SIG-M5 (cell line): ENCODE results near the gene EBI3.
"Not testable (repeated sequence)": the region's sequence is repeated elsewhere in the genome, so short reads cannot be mapped to it uniquely, and the experiment has no call there.

Source experiments
- DNase-seq: peaks from one replicate; lab custom pipeline; 2025; lab: John Stamatoyannopoulos, UW

EBI3 gene

GRCh38 chr19:4234862-4235201, 5.5 kb downstream of the EBI3 start:
- DNase-seq, result no peak

- not testable (repeated sequence) for DNase-seq
Observed at GRCh38 chr19:4237510-4237909, 8.2 kb downstream of the EBI3 start.

- DNase-seq, result no peak
Observed at GRCh38 chr19:4238831-4239230, 9.5 kb downstream of the EBI3 start.

GRCh38 chr19:4241824-4242430, 12.6 kb downstream of the EBI3 start:
- DNase-seq, result no peak

GRCh38 chr19:4245938-4246337, 16.6 kb downstream of the EBI3 start:
- DNase-seq, result not testable (repeated sequence)

GRCh38 chr19:4246767-4247593, 17.7 kb downstream of the EBI3 start, which contains the start of gene YJU2:
YJU2 (plus strand) TSS chr19:4247080; CDS start chr19:4247147, 67 bp downstream.
- DNase-seq, result peak; percentile 92

- DNase-seq, result no peak
Observed at GRCh38 chr19:4256563-4256962, 27.2 kb downstream of the EBI3 start.

GRCh38 chr19:4257025-4257424, 27.7 kb downstream of the EBI3 start:
- no peak for DNase-seq

- no peak for DNase-seq
Observed at GRCh38 chr19:4258181-4258580, 28.9 kb downstream of the EBI3 start.

GRCh38 chr19:4260613-4261191, 31.4 kb downstream of the EBI3 start:
- DNase-seq, result no peak

GRCh38 chr19:4264812-4265211, 35.5 kb downstream of the EBI3 start:
- no peak for DNase-seq

GRCh38 chr19:4266253-4267000, 37.1 kb downstream of the EBI3 start:
- no peak for DNase-seq

- no peak for DNase-seq
Observed at GRCh38 chr19:4267101-4267900, 38.0 kb downstream of the EBI3 start.

- no peak for DNase-seq
Observed at GRCh38 chr19:4267901-4268815, 38.8 kb downstream of the EBI3 start.

GRCh38 chr19:4268816-4269430, 39.6 kb downstream of the EBI3 start:
- no peak for DNase-seq

- DNase-seq, result no peak
Observed at GRCh38 chr19:4272894-4273293, 43.6 kb downstream of the EBI3 start.

- not testable (repeated sequence) for DNase-seq
Observed at GRCh38 chr19:4274321-4274686, 45.0 kb downstream of the EBI3 start.

GRCh38 chr19:4277191-4277696, 47.9 kb downstream of the EBI3 start:
- no peak for DNase-seq

GRCh38 chr19:4278010-4278409, 48.7 kb downstream of the EBI3 start:
- no peak for DNase-seq
